HepG2 (cell line): ENCODE results near the gene EMC9. TPM values are rescaled to one million over a fixed set of nuclear protein-coding genes. Genes with fewer than 3 reads are reported as not detected.

ENCODE experiments used
- BRD4 ChIP-seq: sonication (generic); formaldehyde crosslinking; IDR thresholded peaks from 2 replicates; pipeline ENCODE4 v1.4.0; 2020; ENCODE audit warnings: missing genetic modification reagents
- FOXP1 ChIP-seq, 2 experiments: fragments of 450-650 bp in 1 of 2; IDR thresholded peaks; 2 replicates each; pipeline ENCODE4 v1.6.1; 2017 to 2018; ENCODE audit warnings: antibody characterized with exemption in 1 of 2
- KLF13 ChIP-seq: sonication (generic); formaldehyde crosslinking; IDR thresholded peaks from 2 replicates; pipeline ENCODE4 v1.4.0; 2020; ENCODE audit warnings: mild to moderate bottlenecking, missing genetic modification reagents
- KLF15 ChIP-seq: sonication (generic); formaldehyde crosslinking; IDR thresholded peaks from 2 replicates; pipeline ENCODE4 v1.8.1; 2023; ENCODE audit warnings: borderline replicate concordance, mild to moderate bottlenecking, inconsistent platforms, missing genetic modification reagents, mixed read lengths
- NBN ChIP-seq: fragments of 450-650 bp; conservative IDR thresholded peaks from 2 replicates; pipeline ENCODE4 v1.6.1; 2017
- NFIC ChIP-seq: IDR thresholded peaks from 2 replicates; pipeline ENCODE4 v1.6.1; 2012; ENCODE audit warnings: mild to moderate bottlenecking, low read length, inconsistent platforms
- PAWR ChIP-seq: sonication (generic); formaldehyde crosslinking; IDR thresholded peaks from 2 replicates; pipeline ENCODE4 v1.4.0; 2020; ENCODE audit warnings: missing genetic modification reagents, mild to moderate bottlenecking, borderline replicate concordance
- THAP11 ChIP-seq: IDR thresholded peaks from 2 replicates; pipeline ENCODE4 v1.6.1; 2016; ENCODE audit warnings: missing biosample characterization, missing genetic modification reagents
- ZMYM2 ChIP-seq: sonication (generic); formaldehyde crosslinking; IDR thresholded peaks from 2 replicates; pipeline ENCODE4 v1.8.0; 2022; ENCODE audit warnings: mild to moderate bottlenecking, missing genetic modification reagents
- ZNF121 ChIP-seq: sonication (generic); formaldehyde crosslinking; IDR thresholded peaks from 2 replicates; pipeline ENCODE4 v1.5.0; 2020; ENCODE audit warnings: mild to moderate bottlenecking, missing genetic modification reagents
- ZNF292 ChIP-seq: sonication (generic); formaldehyde crosslinking; IDR thresholded peaks from 2 replicates; pipeline ENCODE4 v1.8.1; 2022; ENCODE audit warnings: mild to moderate bottlenecking, low read depth, missing genetic modification reagents, borderline replicate concordance
- ZNF329 ChIP-seq: sonication (generic); formaldehyde crosslinking; IDR thresholded peaks from 2 replicates; pipeline ENCODE4 v1.9.0; 2021; ENCODE audit warnings: low read depth, mild to moderate bottlenecking, missing genetic modification reagents
- ZNF563 ChIP-seq: sonication (generic); formaldehyde crosslinking; IDR thresholded peaks from 2 replicates; pipeline ENCODE4 v1.8.0; 2022; ENCODE audit warnings: mild to moderate bottlenecking, moderate library complexity, missing genetic modification reagents
- ZNF879 ChIP-seq: sonication (generic); formaldehyde crosslinking; IDR thresholded peaks from 2 replicates; pipeline ENCODE4 v1.8.1; 2023; ENCODE audit warnings: missing genetic modification reagents
- polyA plus RNA-seq, 8 experiments: library from polyadenylated mRNA; depleted of rRNA in 3 of 8; stranded (reverse) in 7 of 8; unstranded in 1 of 8; fragments of >200 nt; fragmentation: Illumina TruSeq in 4 of 8; extraction: Trizol in 4 of 8; gene quantifications; 2 replicates each; pipeline versions ENCODE4 v1.2.1 to v1.2.3, GENCODE V29; 2011 to 2016; ENCODE audit warnings: low read depth in 4 of 8, missing spikeins in 1 of 8, mixed read lengths in 1 of 8; ENCODE audit not compliant: insufficient read depth in 1 of 8
- total RNA-seq, 5 experiments: library from RNA; depleted of rRNA; stranded (reverse); fragments of >200 nt; fragmentation: Illumina TruSeq; extraction: Trizol; gene quantifications; 2 replicates each; pipeline ENCODE4 v1.2.3, GENCODE V29; 2016; ENCODE audit warnings: low read depth in 1 of 5
- TF ChIP-seq, protein P1 (sequence below): sonication (generic); formaldehyde crosslinking; IDR thresholded peaks from 2 replicates; pipeline ENCODE4 v1.5.1; 2020; ENCODE audit warnings: mild to moderate bottlenecking, missing genetic modification reagents, moderate library complexity
- TF ChIP-seq, protein P2 (sequence below): sonication (generic); formaldehyde crosslinking; IDR thresholded peaks from 2 replicates; pipeline ENCODE4 v1.4.0; 2020; ENCODE audit warnings: mild to moderate bottlenecking, missing genetic modification reagents
- TF ChIP-seq, protein P3 (sequence below): sonication (generic); formaldehyde crosslinking; IDR thresholded peaks from 2 replicates; pipeline ENCODE4 v1.4.0; 2020; ENCODE audit warnings: missing genetic modification reagents, borderline replicate concordance
- TF ChIP-seq, protein P4 (sequence below): sonication (generic); formaldehyde crosslinking; IDR thresholded peaks from 2 replicates; pipeline ENCODE4 v1.5.1; 2020; ENCODE audit warnings: missing genetic modification reagents, mild to moderate bottlenecking, borderline replicate concordance
- TF ChIP-seq, protein P5 (sequence below): sonication (generic); formaldehyde crosslinking; IDR thresholded peaks from 2 replicates; pipeline ENCODE4 v1.5.0; 2020; ENCODE audit warnings: missing genetic modification reagents
- TF ChIP-seq, protein P6 (sequence below): sonication (generic); formaldehyde crosslinking; IDR thresholded peaks from 2 replicates; pipeline ENCODE4 v1.5.1; 2020; ENCODE audit warnings: missing genetic modification reagents, mild to moderate bottlenecking, borderline replicate concordance

Gene EMC9
- total and polyA plus RNA-seq, 2 of the 13 experiments (the other 11 are each of a cell fraction or from before 2014, with no cell fraction given) = 60.5 to 78.7 TPM

DNA sequence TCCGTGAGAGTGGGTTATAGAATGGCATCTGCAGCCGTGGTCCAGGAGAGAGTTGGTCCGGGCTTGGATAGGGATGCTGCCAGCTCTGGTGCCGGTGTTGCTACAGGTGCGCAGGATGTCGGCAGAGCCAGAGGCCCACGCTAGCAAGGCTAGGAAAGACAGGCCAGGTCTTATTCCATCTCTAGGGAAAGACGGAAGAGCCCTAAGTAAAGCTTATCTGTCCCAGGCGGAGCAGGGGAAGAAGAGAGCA is 5.9 kb downstream of the EMC9 start (continued):
- TF ChIP-seq ZMYM2 (CRISPR knock-in tag) (no peak), FOXP1 (IDR thresholded peaks at IDR 0.05) (no peak), FOXP1 (CRISPR knock-in tag; IDR thresholded peaks at IDR 0.05) (no peak), KLF15 (CRISPR knock-in tag) (no peak), KLF13 (peak; percentile 97), ZNF879 (CRISPR knock-in tag) (no peak), ZNF121 (CRISPR knock-in tag) (no peak), BRD4 (0 out of 2 replicates have a peak, but pooled peaks have one; percentile 34), ZNF329 (CRISPR knock-in tag) (no peak), THAP11 (no peak), ZNF292 (CRISPR knock-in tag) (no peak; the same call in 1 of the 2 replicates), NBN (no peak), ZNF563 (CRISPR knock-in tag) (no peak), NFIC (no peak), PAWR (CRISPR knock-in tag) (no peak)
- TF ChIP-seq, protein P1, sequence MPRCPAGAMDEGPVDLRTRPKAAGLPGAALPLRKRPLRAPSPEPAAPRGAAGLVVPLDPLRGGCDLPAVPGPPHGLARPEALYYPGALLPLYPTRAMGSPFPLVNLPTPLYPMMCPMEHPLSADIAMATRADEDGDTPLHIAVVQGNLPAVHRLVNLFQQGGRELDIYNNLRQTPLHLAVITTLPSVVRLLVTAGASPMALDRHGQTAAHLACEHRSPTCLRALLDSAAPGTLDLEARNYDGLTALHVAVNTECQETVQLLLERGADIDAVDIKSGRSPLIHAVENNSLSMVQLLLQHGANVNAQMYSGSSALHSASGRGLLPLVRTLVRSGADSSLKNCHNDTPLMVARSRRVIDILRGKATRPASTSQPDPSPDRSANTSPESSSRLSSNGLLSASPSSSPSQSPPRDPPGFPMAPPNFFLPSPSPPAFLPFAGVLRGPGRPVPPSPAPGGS = no peak; the same call in 1 of the 2 replicates
- TF ChIP-seq, protein P2, sequence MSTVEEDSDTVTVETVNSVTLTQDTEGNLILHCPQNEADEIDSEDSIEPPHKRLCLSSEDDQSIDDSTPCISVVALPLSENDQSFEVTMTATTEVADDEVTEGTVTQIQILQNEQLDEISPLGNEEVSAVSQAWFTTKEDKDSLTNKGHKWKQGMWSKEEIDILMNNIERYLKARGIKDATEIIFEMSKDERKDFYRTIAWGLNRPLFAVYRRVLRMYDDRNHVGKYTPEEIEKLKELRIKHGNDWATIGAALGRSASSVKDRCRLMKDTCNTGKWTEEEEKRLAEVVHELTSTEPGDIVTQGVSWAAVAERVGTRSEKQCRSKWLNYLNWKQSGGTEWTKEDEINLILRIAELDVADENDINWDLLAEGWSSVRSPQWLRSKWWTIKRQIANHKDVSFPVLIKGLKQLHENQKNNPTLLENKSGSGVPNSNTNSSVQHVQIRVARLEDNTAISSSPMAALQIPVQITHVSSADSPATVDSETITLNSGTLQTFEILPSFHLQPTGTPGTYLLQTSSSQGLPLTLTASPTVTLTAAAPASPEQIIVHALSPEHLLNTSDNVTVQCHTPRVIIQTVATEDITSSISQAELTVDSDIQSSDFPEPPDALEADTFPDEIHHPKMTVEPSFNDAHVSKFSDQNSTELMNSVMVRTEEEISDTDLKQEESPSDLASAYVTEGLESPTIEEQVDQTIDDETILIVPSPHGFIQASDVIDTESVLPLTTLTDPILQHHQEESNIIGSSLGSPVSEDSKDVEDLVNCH = no peak
- TF ChIP-seq, protein P3, sequence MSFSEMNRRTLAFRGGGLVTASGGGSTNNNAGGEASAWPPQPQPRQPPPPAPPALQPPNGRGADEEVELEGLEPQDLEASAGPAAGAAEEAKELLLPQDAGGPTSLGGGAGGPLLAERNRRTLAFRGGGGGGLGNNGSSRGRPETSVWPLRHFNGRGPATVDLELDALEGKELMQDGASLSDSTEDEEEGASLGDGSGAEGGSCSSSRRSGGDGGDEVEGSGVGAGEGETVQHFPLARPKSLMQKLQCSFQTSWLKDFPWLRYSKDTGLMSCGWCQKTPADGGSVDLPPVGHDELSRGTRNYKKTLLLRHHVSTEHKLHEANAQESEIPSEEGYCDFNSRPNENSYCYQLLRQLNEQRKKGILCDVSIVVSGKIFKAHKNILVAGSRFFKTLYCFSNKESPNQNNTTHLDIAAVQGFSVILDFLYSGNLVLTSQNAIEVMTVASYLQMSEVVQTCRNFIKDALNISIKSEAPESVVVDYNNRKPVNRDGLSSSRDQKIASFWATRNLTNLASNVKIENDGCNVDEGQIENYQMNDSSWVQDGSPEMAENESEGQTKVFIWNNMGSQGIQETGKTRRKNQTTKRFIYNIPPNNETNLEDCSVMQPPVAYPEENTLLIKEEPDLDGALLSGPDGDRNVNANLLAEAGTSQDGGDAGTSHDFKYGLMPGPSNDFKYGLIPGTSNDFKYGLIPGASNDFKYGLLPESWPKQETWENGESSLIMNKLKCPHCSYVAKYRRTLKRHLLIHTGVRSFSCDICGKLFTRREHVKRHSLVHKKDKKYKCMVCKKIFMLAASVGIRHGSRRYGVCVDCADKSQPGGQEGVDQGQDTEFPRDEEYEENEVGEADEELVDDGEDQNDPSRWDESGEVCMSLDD (CRISPR knock-in tag) = no peak
- TF ChIP-seq, protein P4, sequence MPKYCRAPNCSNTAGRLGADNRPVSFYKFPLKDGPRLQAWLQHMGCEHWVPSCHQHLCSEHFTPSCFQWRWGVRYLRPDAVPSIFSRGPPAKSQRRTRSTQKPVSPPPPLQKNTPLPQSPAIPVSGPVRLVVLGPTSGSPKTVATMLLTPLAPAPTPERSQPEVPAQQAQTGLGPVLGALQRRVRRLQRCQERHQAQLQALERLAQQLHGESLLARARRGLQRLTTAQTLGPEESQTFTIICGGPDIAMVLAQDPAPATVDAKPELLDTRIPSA = no peak
- TF ChIP-seq, protein P5, sequence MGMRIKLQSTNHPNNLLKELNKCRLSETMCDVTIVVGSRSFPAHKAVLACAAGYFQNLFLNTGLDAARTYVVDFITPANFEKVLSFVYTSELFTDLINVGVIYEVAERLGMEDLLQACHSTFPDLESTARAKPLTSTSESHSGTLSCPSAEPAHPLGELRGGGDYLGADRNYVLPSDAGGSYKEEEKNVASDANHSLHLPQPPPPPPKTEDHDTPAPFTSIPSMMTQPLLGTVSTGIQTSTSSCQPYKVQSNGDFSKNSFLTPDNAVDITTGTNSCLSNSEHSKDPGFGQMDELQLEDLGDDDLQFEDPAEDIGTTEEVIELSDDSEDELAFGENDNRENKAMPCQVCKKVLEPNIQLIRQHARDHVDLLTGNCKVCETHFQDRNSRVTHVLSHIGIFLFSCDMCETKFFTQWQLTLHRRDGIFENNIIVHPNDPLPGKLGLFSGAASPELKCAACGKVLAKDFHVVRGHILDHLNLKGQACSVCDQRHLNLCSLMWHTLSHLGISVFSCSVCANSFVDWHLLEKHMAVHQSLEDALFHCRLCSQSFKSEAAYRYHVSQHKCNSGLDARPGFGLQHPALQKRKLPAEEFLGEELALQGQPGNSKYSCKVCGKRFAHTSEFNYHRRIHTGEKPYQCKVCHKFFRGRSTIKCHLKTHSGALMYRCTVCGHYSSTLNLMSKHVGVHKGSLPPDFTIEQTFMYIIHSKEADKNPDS (CRISPR knock-in tag) = no peak
- TF ChIP-seq, protein P6, sequence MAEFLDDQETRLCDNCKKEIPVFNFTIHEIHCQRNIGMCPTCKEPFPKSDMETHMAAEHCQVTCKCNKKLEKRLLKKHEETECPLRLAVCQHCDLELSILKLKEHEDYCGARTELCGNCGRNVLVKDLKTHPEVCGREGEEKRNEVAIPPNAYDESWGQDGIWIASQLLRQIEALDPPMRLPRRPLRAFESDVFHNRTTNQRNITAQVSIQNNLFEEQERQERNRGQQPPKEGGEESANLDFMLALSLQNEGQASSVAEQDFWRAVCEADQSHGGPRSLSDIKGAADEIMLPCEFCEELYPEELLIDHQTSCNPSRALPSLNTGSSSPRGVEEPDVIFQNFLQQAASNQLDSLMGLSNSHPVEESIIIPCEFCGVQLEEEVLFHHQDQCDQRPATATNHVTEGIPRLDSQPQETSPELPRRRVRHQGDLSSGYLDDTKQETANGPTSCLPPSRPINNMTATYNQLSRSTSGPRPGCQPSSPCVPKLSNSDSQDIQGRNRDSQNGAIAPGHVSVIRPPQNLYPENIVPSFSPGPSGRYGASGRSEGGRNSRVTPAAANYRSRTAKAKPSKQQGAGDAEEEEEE = no peak; the same call in 1 of the 2 replicates
